Prostate gland (tissue), 2 donors: ENCODE data around the gene GSTA4. TPM values are rescaled to one million over a fixed set of nuclear protein-coding genes. Genes with fewer than 3 reads are reported as not detected.
"Not testable (repeated sequence)": the region's sequence is repeated elsewhere in the genome, so short reads cannot be mapped to it uniquely, and the experiment has no call there.

Source experiments
- DNase-seq: peaks from one replicate; pipeline ENCODE4 v3.0.0-alpha.2; 2019; ENCODE audit warnings: low spot score
- H3K27ac ChIP-seq, 2 donors: fragments of 200-600 bp; sonication (generic); 2 replicates each; pipeline ENCODE4 v1.5.1; 2017 to 2019
- H3K27me3 ChIP-seq: fragments of 200-600 bp; sonication (generic); replicated peaks from 2 replicates; pipeline ENCODE4 v1.5.1; 2019; ENCODE audit not compliant: insufficient read depth
- H3K36me3 ChIP-seq, 2 donors: fragments of 200-600 bp; sonication (generic); 1 replicate in 1 of 2; 2 replicates in 1 of 2; pipeline versions ENCODE4 v1.5.1 to v1.8.1; 2017 to 2019
- H3K4me1 ChIP-seq: fragments of 200-600 bp; sonication (generic); replicated peaks from 2 replicates; pipeline ENCODE4 v1.5.1; 2019
- H3K4me3 ChIP-seq, 2 donors: fragments of 200-600 bp; sonication (generic); 2 replicates each; pipeline ENCODE4 v1.5.1; 2017 to 2019
- H3K9me3 ChIP-seq: fragments of 200-600 bp; sonication (generic); 2 replicates; pipeline ENCODE4 v1.5.1; 2017
- CTCF ChIP-seq, 4 experiments: fragments of 200-600 bp in 2 of 4; fragments of 450-650 bp in 2 of 4; sonication (generic) in 2 of 4; IDR thresholded peaks; 1 replicate in 3 of 4; 2 replicates in 1 of 4; pipeline ENCODE4 v1.5.1; 2016 to 2019; ENCODE audit warnings: antibody characterized with exemption in 4 of 4, mild to moderate bottlenecking in 2 of 4, moderate library complexity in 2 of 4
- POLR2A ChIP-seq: fragments of 450-650 bp; IDR thresholded peaks from one replicate; pipeline ENCODE4 v1.6.1; 2016; ENCODE audit warnings: antibody characterized with exemption, mild to moderate bottlenecking
- POLR2AphosphoS5 ChIP-seq: sonication (generic); formaldehyde crosslinking; IDR thresholded peaks from one replicate; pipeline ENCODE4 v1.6.1; 2017; ENCODE audit warnings: antibody characterized with exemption
- WGBS: methylation state at CpG from one replicate; pipeline ENCODE4 v1.1.5; 2018; 5-methylcytosine and 5-hydroxymethylcytosine counted together
- intact Hi-C: fragments of 100-400 bp; cut with DNase I; formaldehyde crosslinking; loops from one replicate; pipeline ENCODE4 v1.14.2; 2022
- total RNA-seq, 2 donors: library from RNA; depleted of rRNA; stranded (reverse); fragments of >200 nt; gene quantifications; one replicate each; pipeline ENCODE4 v1.1.0, GENCODE V29; 2016

GSTA4 gene
- total RNA-seq = 10 to 100 TPM; 62.2 to 96.7 TPM

- H3K9me3 ChIP-seq, intact Hi-C loops, H3K27me3 ChIP-seq, H3K36me3 ChIP-seq, H3K4me1 ChIP-seq: not testable (repeated sequence)
- WGBS = under 1% methylated on average over 41 of the region's 41 CpGs
- H3K27ac ChIP-seq = peak within 1 kb of the TSS; percentile 87 to 92
- peak; percentile 96 for DNase-seq
- peak; percentile 85 for TF ChIP-seq POLR2A
- TF ChIP-seq POLR2AphosphoS5 = peak; percentile 80
- TF ChIP-seq CTCF (IDR thresholded peaks at IDR 0.05) = peak; percentile 60 to 89 (median 76)
- H3K4me3 ChIP-seq = peak within 1 kb of the TSS; percentile 50 to 59
Observed at GRCh38 chr6:52995089-52995912, at the start of gene GSTA4. Gene GSTA4, minus strand, starts transcription at chr6:52995284. Its CDS starts 1,041 bp downstream, at chr6:52994243.

- no peak for TF ChIP-seq POLR2AphosphoS5
- TF ChIP-seq POLR2A = no peak
- no peak for TF ChIP-seq CTCF (IDR thresholded peaks at IDR 0.05)
- Histone ChIP-seq H3K36me3 (no peaks in the 10 kb centered on the region), H3K27ac (no peak overlapping the region), H3K4me1 (no peaks in the 10 kb centered on the region), H3K27me3 (no peaks in the 10 kb centered on the region), H3K9me3 (no peaks in the 10 kb centered on the region), H3K4me3 (no peak overlapping the region)
- 82% methylated on average over 4 of the region's 4 CpGs for WGBS
- no peak for DNase-seq
- intact Hi-C loops = no loop called here
Observed at GRCh38 chr6:53044572-53044971, 49.5 kb upstream of the GSTA4 start.

GRCh38 chr6:53044071-53044470 is 49.0 kb upstream of the GSTA4 start:
- Histone ChIP-seq H3K4me1 (no peaks in the 10 kb centered on the region), H3K4me3 (no peak overlapping the region), H3K36me3 (no peaks in the 10 kb centered on the region), H3K27ac (no peak overlapping the region), H3K27me3 (no peaks in the 10 kb centered on the region), H3K9me3 (no peaks in the 10 kb centered on the region)
- 70% methylated on average over 4 of the region's 4 CpGs for WGBS
- no peak for DNase-seq
- no peak for TF ChIP-seq POLR2A
- intact Hi-C loops = no loop called here

GRCh38 chr6:53043581-53043980 is 48.5 kb upstream of the GSTA4 start:
- H3K4me3 ChIP-seq = no peak overlapping the region
- intact Hi-C loops = no loop called here
- no peak for TF ChIP-seq POLR2A
- DNase-seq = no peak
- H3K27me3 ChIP-seq = no peaks in the 10 kb centered on the region
- H3K36me3 ChIP-seq = no peaks in the 10 kb centered on the region
- no peaks in the 10 kb centered on the region for H3K9me3 ChIP-seq
- H3K4me1 ChIP-seq = no peaks in the 10 kb centered on the region
- H3K27ac ChIP-seq = no peak overlapping the region

- WGBS = 63% methylated on average over 4 of the region's 4 CpGs
- no peak for TF ChIP-seq CTCF (IDR thresholded peaks at IDR 0.05)
- no peak for TF ChIP-seq POLR2A
- no peak for TF ChIP-seq POLR2AphosphoS5
- Histone ChIP-seq H3K36me3 (no peaks in the 10 kb centered on the region), H3K27ac (no peak overlapping the region), H3K9me3 (no peaks in the 10 kb centered on the region), H3K4me1 (no peaks in the 10 kb centered on the region), H3K27me3 (no peaks in the 10 kb centered on the region), H3K4me3 (no peak overlapping the region)
- DNase-seq = no peak
- intact Hi-C loops = no loop called here
Observed at GRCh38 chr6:53042112-53042511, 47.0 kb upstream of the GSTA4 start.

- H3K36me3 ChIP-seq = no peaks in the 10 kb centered on the region
- WGBS = 91% methylated on average over 4 of the region's 4 CpGs
Observed at GRCh38 chr6:53041356-53041755, 46.3 kb upstream of the GSTA4 start.

More at GRCh38 chr6:53041356-53041755, 46.3 kb upstream of the GSTA4 start:
- DNase-seq = no peak
- TF ChIP-seq CTCF (IDR thresholded peaks at IDR 0.05) (no peak), POLR2AphosphoS5 (no peak), POLR2A (no peak)
- Histone ChIP-seq H3K27ac (no peak overlapping the region), H3K9me3 (no peaks in the 10 kb centered on the region), H3K4me1 (no peaks in the 10 kb centered on the region), H3K4me3 (no peak overlapping the region), H3K27me3 (no peaks in the 10 kb centered on the region)
- intact Hi-C loops = no loop called here
